ENCODE results near the gene BBS7. TPM values are rescaled to one million over a fixed set of nuclear protein-coding genes. Genes with fewer than 3 reads are reported as not detected.

Gene BBS7
- total and polyA plus RNA-seq, 10 of the 15 experiments (the other 5 are each of a cell fraction or from before 2014, with no cell fraction given), result 5.2 to 15.2 (median 9.0) TPM

- intact Hi-C loops (cut with micrococcal nuclease; ENCODE audit: unreplicated experiment), result no loop called here
- WGBS (ENCODE audit: insufficient coverage, insufficient replicate concordance, low lambda C conversion rate, missing lambda C conversion rate), result 89% methylated on average over 4 of the region's 4 CpGs
- CTCF ChIA-PET, result no interaction called here
- FAIRE-seq (no peak), DNase-seq (ENCODE audit: low read depth, low spot score) (no peak), ATAC-seq (no peak)
- Histone ChIP-seq H3K27me3 (replicated peaks in 1 of 2; ENCODE audit: control insufficient read depth in 2 of 2, insufficient read depth in 2 of 2, low read length in 1 of 2) (no peaks in the 10 kb centered on the region), H2AFZ (ENCODE audit: control insufficient read depth, low read depth, low read length) (no peak overlapping the region), H3K36me3 (ENCODE audit: control insufficient read depth in 2 of 2, insufficient read depth in 2 of 2, low read length in 1 of 2) (no peaks in the 10 kb centered on the region), H3K9ac (ENCODE audit: control insufficient read depth, insufficient read depth, low read length) (no peak overlapping the region), H3K4me1 (ENCODE audit: control insufficient read depth, insufficient read depth, low read length) (no peaks in the 10 kb centered on the region), H3K4me2 (ENCODE audit: control insufficient read depth, insufficient read depth) (no peak overlapping the region), H3K79me2 (ENCODE audit: control insufficient read depth, insufficient read depth, low read length) (no peaks in the 10 kb centered on the region), H3K9me3 (replicated peaks; ENCODE audit: control insufficient read depth, insufficient read depth, low read length) (no peaks in the 10 kb centered on the region), H3K4me3 (no peak overlapping the region), H4K20me1 (ENCODE audit: control insufficient read depth, insufficient read depth) (no peaks in the 10 kb centered on the region), H3K27ac (ENCODE audit: control insufficient read depth, insufficient read depth) (no peak overlapping the region)
- in situ Hi-C loops (cut with MboI), result no loop called here
- TF ChIP-seq TARDBP (IDR thresholded peaks at IDR 0.05; ENCODE audit: borderline replicate concordance), result no peak
- TF ChIP-seq NFIC (IDR thresholded peaks at IDR 0.05; ENCODE audit: low read depth, low read length), result no peak
- TF ChIP-seq ZNF24 (IDR thresholded peaks at IDR 0.05), result no peak
- TF ChIP-seq POLR2AphosphoS2 (IDR thresholded peaks at IDR 0.05; ENCODE audit: low read depth, low read length), result no peak
- no peak for TF ChIP-seq SUZ12 (IDR thresholded peaks at IDR 0.05; ENCODE audit: unreplicated experiment)
- no peak for TF ChIP-seq TAF1 (IDR thresholded peaks at IDR 0.05; ENCODE audit: borderline replicate concordance, low read depth, low read length)
- TF ChIP-seq CHD1 (IDR thresholded peaks at IDR 0.05; ENCODE audit: low read depth, low read length), result no peak
- TF ChIP-seq, protein P1, sequence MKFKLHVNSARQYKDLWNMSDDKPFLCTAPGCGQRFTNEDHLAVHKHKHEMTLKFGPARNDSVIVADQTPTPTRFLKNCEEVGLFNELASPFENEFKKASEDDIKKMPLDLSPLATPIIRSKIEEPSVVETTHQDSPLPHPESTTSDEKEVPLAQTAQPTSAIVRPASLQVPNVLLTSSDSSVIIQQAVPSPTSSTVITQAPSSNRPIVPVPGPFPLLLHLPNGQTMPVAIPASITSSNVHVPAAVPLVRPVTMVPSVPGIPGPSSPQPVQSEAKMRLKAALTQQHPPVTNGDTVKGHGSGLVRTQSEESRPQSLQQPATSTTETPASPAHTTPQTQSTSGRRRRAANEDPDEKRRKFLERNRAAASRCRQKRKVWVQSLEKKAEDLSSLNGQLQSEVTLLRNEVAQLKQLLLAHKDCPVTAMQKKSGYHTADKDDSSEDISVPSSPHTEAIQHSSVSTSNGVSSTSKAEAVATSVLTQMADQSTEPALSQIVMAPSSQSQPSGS (IDR thresholded peaks at IDR 0.05; ENCODE audit: low read length), result no peak
- TF ChIP-seq USF1 (IDR thresholded peaks at IDR 0.05; ENCODE audit: borderline replicate concordance, extremely low read length, insufficient read depth, low read depth, low read length), result no peak
- TF ChIP-seq IKZF1 (conservative IDR thresholded peaks at IDR 0.05), result no peak
- TF ChIP-seq ZNF384 (IDR thresholded peaks at IDR 0.05; ENCODE audit: borderline replicate concordance, low read depth, low read length), result no peak
- TF ChIP-seq SMAD5 (IDR thresholded peaks at IDR 0.05; ENCODE audit: low read depth), result no peak
- no peak for TF ChIP-seq PML (IDR thresholded peaks at IDR 0.05; ENCODE audit: low read length)
- TF ChIP-seq, protein P2, sequence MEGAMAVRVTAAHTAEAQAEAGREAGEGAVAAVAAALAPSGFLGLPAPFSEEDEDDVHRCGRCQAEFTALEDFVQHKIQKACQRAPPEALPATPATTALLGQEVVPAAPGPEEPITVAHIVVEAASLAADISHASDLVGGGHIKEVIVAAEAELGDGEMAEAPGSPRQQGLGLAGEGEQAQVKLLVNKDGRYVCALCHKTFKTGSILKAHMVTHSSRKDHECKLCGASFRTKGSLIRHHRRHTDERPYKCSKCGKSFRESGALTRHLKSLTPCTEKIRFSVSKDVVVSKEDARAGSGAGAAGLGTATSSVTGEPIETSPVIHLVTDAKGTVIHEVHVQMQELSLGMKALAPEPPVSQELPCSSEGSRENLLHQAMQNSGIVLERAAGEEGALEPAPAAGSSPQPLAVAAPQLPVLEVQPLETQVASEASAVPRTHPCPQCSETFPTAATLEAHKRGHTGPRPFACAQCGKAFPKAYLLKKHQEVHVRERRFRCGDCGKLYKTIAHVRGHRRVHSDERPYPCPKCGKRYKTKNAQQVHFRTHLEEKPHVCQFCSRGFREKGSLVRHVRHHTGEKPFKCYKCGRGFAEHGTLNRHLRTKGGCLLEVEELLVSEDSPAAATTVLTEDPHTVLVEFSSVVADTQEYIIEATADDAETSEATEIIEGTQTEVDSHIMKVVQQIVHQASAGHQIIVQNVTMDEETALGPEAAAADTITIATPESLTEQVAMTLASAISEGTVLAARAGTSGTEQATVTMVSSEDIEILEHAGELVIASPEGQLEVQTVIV (IDR thresholded peaks at IDR 0.05; ENCODE audit: borderline replicate concordance, partially characterized antibody), result no peak
- TF ChIP-seq ZZZ3 (IDR thresholded peaks at IDR 0.05; ENCODE audit: control insufficient read depth, insufficient read length, low read depth), result no peak
- TF ChIP-seq, protein P3, sequence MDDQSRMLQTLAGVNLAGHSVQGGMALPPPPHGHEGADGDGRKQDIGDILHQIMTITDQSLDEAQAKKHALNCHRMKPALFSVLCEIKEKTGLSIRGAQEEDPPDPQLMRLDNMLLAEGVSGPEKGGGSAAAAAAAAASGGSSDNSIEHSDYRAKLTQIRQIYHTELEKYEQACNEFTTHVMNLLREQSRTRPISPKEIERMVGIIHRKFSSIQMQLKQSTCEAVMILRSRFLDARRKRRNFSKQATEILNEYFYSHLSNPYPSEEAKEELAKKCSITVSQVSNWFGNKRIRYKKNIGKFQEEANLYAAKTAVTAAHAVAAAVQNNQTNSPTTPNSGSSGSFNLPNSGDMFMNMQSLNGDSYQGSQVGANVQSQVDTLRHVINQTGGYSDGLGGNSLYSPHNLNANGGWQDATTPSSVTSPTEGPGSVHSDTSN (IDR thresholded peaks at IDR 0.05; ENCODE audit: insufficient replicate concordance, low read depth, low read length), result no peak
- TF ChIP-seq SIX5 (IDR thresholded peaks at IDR 0.05; ENCODE audit: low read depth, low read length, severe bottlenecking), result no peak
- no peak for TF ChIP-seq HDAC6 (IDR thresholded peaks at IDR 0.05; ENCODE audit: unreplicated experiment)
- TF ChIP-seq MTA2 (IDR thresholded peaks at IDR 0.05; ENCODE audit: low read depth), result no peak
- TF ChIP-seq ASH2L (IDR thresholded peaks at IDR 0.05; ENCODE audit: borderline replicate concordance, low read depth), result no peak
- POLR2A ChIA-PET, result no interaction called here
- RAD21 ChIA-PET (ENCODE audit: unreplicated experiment), result no interaction called here
- SMC1A ChIA-PET (ENCODE audit: uncharacterized antibody, unreplicated experiment), result interaction anchor here (0.6 kb wide), 1 partner anchor 9 kb away, joined by 3 read pairs; no protein-coding TSS in a partner anchor
- BruUV-seq (replicated peaks), result no TSS peak
Observed at GRCh38 chr4:121842862-121843261, 27.4 kb downstream of the BBS7 start.
